Stimulated activated CD8-positive, alpha-beta memory T cell treated with anti-CD3 and anti-CD28 coated beads, Interleukin-15, amount 100 ng/mL, for 1 hour (primary cell): ENCODE results near the gene HOXA3.

ENCODE experiments used
- DNase-seq: peaks from one replicate; pipeline ENCODE4 v3.0.0-alpha.2; 2020; ENCODE audit warnings: low read depth

Gene HOXA3

GRCh38 chr7:27189295-27189996 is 37.1 kb upstream of the HOXA3 start:
- DNase-seq = no peak

- DNase-seq = no peak
These were observed 36.3 kb upstream of the HOXA3 start for GRCh38 chr7:27188386-27189294.

GRCh38 chr7:27187475-27188385 is 35.3 kb upstream of the HOXA3 start:
- no peak for DNase-seq

- no peak for DNase-seq
These were observed 34.5 kb upstream of the HOXA3 start for GRCh38 chr7:27186668-27187474.

GRCh38 chr7:27185854-27186667 is 33.7 kb upstream of the HOXA3 start:
- no peak for DNase-seq

- DNase-seq = no peak
These were observed 32.9 kb upstream of the HOXA3 start, which contains the start of gene HOXA11 for GRCh38 chr7:27185013-27185853. HOXA11 (minus strand) TSS chr7:27185232; CDS start chr7:27185144, 88 bp downstream.

GRCh38 chr7:27184337-27185012 is 32.1 kb upstream of the HOXA3 start:
- DNase-seq = no peak

GRCh38 chr7:27183682-27184336 is 31.4 kb upstream of the HOXA3 start:
- no peak for DNase-seq

GRCh38 chr7:27182861-27183681 is 30.7 kb upstream of the HOXA3 start:
- no peak for DNase-seq

- DNase-seq = no peak
These were observed 30.0 kb upstream of the HOXA3 start for GRCh38 chr7:27182285-27182841.

- no peak for DNase-seq
These were observed 29.5 kb upstream of the HOXA3 start for GRCh38 chr7:27181795-27182275.

GRCh38 chr7:27180431-27181420 is 28.3 kb upstream of the HOXA3 start:
- DNase-seq = no peak

- no peak for DNase-seq
These were observed 27.4 kb upstream of the HOXA3 start for GRCh38 chr7:27179503-27180430.

- DNase-seq = no peak
These were observed 26.6 kb upstream of the HOXA3 start for GRCh38 chr7:27179030-27179429.

- DNase-seq = no peak
These were observed 26.0 kb upstream of the HOXA3 start for GRCh38 chr7:27178366-27178765.
